Measurements from ENCODE around the gene KRTAP5-3.

The KRTAP5-3 gene

DNA sequence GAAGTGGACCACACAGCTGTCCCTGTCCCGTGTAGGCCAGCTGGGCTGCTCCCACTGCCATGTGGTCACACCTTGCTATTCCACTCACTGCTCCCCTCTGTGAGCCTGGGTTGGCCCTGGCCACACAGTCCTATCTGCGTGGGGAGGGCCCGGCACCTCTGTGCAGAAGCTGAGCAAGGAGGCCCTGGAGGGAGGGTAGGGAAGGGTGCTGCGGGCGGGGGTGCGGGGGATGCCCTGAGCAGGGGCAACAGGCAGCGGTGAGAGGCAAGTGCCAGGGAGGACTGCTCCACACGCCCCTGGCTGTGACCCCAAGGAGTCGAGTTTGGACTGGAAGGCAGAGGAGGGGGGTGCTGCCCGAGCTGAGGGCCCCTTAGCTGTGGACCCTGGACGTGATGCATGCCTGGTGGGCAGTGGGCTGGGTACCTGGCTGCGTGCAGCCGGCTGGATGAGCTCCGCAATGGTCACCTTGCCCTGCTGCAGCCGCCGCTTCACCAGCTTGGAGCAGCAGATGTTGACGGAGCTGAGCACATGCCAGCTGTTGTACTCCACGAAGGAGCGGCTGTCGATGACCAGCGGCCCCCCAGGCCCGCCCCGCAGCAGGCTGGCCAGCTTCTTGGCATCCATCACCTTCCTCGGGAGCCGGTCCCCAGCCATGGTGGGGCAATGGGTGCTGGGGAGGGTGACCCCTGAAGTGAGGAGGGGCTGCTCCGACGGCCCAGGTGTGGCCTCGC is 42.9 kb downstream of the KRTAP5-3 start:
- DNase-seq (ENCODE audit: low read depth): no peak

DNA sequence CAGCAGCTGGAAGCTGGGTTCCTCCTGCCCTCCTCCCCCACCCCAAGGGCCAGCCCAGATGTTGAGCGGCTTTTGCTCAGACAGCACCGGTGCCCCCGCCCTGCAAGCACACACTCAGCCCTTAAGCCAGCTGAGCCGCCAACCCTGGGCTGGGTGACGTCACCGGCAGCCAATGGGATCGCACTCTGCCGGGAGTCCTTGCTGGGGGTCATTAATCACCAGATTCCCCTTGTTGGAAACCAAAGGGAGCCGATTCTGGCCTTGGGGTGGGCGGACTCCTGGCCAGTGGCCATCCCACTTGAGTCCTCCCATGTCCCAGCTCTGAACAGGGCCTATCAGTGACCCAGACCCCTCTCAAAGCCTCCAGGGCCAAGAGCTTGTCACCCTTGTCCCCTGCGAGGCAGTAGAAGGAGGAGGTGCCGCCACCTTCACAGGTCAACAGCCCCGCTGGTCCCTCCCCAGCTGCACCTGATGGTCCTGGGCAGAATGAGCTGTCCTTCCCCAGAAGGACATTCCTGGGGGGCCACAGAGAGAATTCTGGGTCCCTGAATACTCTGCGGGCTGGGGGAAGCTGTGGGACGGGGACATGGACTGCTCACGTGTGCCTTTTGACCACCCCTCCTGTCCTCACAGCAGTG is 43.6 kb downstream of the KRTAP5-3 start:
- peak; percentile 18 for DNase-seq (ENCODE audit: low read depth)

DNA sequence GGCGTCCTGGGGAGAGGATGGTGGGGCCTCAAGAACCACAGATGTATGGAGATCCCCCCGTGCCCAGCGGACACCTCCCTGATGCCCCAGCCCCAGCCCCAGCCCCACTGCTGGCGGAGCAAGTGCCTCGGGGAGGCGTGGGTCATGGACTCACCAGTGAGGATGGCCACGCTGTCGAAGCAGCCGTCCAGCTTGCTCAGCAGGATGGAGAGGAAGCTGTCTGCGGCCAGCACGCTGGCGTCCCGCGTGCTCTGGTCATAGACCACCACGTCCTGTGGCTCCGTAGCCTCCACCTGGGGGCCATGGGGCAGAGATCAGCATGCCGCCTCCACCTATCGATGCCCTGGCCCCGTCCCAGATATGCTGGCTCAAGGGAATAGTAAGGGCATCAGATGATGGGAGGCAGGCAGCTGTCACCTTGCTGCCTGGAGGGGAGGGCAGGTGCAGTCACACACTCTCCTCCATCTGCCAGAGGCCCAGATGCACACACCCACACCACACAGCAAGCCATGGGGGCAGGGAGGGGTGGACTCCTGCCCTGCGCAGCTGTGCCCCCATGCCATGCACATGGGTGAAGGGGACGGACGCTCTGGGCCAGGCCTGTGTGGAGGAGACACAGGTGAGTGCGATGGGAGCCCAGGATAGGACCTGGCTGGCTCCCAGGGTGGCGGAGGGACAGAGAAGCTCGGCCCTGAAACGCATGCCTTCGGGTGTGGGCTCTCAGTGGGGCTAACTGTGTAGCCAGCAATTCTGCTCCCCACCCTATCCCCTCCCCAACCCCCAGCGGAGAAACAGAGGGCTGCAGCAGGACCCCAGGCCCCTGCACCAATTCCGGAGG is 44.3 kb downstream of the KRTAP5-3 start:
- DNase-seq (ENCODE audit: low read depth): no peak

DNA sequence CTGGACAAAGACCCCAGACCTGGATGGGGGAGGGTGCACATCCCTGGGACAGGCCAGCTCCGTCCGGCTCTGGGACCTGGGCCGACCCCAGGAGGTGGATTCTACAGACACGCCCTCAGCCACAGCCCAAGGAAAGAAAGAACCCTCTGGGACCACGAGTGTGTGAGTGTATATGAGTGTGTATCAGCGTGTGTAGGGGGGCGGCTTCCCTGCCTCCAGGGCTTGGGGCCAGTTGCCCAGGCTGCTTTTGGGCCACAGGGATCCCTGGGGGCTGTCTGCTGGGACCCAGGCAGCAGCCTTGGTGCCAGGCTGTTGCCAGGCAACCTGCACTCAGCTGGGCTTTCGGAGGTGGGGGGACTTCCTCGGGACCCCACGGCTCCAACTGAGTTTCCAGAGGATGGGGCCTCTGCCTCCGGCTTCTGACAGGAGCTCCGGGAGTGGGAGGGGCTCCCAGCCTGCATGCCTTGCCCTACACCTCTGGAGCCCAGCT is 45.1 kb downstream of the KRTAP5-3 start:
- DNase-seq (ENCODE audit: low read depth): no peak

DNA sequence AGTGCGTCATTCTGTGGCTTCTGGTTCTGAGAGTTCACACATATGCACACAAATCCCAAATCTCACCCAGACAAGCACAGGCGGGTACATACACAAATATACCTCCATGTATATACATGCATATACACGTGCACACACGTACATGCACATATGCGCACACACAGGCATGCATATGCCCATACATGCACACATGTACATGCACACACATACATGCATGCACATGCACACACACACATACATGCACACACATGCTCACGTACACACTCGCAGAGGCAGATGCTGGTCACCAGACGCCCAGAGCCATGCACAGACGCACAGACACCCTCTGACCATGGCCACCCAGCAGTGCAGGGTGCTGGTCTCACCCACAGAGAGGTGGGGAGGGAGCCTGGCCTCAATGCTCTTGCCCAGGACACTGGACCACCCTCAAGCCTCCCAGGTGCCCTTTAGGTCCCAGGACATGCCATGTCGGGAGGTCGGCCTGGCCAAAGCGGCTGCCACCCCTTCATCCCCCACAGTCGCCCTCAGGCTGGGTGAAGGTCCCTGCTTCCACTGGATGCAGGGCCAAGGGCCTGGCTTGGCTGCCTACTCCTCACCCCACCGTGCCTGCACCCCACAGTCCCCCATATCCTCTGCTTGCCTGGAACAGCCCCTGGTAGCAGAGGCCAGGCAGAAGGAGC is 45.7 kb downstream of the KRTAP5-3 start:
- no peak for DNase-seq (ENCODE audit: low read depth)

DNA sequence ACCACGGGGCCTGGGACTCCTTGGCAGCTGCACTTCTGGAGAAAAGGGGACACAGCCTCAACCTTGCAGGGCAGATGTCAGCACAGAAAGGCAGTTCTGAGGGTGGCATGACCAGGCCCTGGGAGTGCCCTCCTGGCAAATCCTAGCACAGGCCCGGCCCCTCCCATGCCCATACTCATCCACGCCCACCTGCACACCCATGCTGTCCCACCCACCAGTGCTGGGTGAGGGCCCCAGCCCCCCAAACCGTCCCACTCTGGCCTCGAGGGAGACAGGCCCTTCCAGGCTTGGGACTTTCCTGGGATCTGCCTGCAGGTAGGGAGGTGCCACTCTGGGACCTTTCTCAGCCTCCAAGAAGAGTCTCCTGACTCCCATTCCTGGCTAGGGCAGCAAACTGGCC is 46.3 kb downstream of the KRTAP5-3 start:
- no peak for DNase-seq (ENCODE audit: low read depth)

DNA sequence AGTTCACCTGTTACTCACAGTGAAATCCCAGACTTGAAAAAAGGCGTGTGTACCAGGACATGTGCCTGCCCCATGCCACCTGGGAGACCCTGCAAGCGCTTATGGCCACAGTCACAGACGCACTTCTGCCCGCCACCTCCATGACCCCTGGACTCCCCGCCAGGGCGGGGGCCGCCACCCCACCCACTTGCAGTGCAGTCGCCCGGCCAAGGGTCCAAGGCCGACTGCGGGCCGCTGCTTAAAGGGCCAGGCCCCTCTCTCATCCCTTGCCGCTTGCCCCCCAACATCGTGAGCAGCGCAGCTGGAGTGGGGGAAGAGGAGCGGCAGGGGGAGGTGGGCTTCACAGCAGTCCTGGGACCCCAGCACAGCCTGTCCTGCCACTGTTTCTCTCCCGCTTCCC is 47.0 kb downstream of the KRTAP5-3 start:
- DNase-seq (ENCODE audit: low read depth): no peak

DNA sequence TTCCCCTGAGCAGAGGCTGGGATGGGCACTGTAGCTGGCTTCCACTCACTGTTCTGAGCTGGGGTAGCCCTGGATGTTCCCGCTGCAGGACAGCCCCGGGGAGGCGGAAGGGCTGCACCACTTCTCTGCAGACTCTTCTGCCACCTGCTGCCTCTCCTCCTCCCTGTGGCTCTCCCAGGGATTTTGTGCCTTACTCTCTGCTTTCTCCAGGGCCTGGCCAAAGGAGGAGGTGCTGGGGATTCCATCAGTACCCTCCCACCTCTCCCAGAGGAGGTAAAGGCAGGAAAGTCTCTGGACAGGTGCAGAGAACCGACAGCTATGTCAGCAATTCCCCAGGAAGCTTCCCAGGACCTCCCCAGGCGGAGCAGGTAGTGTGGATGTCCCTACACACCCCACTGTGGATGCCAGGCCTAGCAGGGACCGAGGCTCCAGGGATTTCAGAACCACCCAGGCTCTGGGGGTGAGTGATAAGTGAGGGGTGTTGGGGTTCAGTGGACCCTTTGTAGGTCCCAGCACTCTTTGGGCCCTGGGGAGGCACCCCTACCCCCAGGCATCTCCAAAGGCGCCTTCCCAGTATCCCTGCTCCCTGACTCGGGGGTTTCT is 47.5 kb downstream of the KRTAP5-3 start:
- no peak for DNase-seq (ENCODE audit: low read depth)

DNA sequence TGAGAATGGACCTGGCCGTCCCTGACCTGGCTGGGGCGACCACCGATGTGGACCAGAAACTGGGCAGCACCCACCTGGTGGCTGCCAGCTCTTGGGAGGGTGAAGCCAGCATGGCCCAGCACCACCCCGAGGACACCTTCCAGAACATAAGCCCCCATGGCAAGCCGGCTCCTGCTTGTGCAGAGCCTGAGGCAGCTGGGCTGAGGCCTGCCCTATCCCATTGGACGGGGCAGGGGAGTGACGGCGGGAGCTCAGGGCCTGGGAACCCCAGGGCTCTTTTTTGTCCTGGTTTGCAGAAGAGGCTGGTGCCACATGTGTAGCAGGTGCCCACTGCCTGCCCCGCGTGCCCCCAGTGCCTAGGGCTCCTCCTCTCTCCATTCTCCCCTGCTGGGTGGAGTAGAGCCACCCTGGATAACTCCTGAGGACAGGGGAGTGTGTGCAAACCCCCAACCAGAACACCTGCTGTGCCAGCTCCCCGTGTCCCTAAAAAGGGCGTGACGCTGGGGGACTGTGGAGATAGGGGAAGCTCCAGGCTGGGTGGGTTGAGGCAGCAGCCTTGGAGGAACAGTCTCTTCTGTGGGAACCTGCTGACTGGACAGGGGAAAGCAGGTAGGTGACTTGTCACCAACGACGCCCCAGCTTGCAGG is 48.1 kb downstream of the KRTAP5-3 start:
- DNase-seq (ENCODE audit: low read depth): no peak

DNA sequence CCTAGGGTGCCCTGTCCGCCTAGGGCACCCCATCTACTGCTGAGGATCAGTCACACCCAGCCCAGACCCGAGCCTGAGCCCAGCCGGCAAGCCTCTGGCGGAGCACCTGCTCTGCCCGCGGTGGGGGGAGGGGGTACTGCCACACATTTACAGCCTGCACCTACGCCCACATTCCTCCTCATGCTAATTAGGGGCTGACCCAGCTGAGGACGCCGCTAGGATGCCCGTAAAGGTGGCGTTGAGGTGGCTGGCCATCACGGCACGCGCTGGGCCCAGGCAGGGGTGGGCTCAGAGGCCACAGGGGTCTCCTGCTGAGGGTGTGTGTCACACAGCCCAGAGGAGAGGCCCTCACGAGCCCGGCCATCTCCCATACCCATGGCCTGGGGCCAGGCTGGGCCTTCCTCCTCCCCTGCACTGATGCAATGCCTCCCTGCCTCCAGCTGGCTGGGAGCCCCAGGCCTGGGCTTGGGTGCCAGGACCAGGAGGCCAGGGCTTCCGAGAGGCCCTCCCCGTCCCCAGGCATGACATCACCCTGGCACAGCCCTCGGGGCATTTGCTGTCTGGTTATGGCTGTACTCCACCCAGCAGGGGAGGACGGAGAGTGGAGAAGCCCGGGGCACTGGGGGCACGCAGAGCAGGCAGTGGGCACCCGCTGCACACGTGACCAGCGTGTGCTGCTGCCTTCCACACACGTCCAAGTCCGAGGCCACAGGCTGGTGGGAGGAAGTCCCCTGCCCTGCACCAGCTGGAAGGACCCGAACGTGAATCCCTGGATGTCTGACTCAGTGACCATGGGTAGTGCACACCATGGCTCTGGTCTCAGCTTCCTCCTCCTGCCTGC is 48.9 kb downstream of the KRTAP5-3 start:
- peak; percentile 95 for DNase-seq (ENCODE audit: low read depth)

DNA sequence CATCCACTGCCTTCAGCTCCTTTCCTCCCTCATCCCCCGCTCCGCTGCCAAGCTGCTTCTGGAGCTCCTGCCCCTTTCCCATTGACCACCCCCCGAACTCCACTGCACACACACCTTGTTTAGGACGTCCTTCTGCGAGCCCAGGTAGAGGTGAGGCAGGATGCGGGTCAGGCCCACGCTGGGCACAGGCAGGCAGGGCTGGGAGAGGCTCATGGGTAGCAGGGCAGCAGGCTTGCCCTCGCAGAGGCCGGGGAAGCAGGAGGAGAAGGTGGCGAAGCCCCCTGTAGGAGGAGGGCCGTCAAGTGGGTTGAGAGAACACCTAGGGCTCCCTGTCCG is 49.5 kb downstream of the KRTAP5-3 start:
- DNase-seq (ENCODE audit: low read depth): no peak

DNA sequence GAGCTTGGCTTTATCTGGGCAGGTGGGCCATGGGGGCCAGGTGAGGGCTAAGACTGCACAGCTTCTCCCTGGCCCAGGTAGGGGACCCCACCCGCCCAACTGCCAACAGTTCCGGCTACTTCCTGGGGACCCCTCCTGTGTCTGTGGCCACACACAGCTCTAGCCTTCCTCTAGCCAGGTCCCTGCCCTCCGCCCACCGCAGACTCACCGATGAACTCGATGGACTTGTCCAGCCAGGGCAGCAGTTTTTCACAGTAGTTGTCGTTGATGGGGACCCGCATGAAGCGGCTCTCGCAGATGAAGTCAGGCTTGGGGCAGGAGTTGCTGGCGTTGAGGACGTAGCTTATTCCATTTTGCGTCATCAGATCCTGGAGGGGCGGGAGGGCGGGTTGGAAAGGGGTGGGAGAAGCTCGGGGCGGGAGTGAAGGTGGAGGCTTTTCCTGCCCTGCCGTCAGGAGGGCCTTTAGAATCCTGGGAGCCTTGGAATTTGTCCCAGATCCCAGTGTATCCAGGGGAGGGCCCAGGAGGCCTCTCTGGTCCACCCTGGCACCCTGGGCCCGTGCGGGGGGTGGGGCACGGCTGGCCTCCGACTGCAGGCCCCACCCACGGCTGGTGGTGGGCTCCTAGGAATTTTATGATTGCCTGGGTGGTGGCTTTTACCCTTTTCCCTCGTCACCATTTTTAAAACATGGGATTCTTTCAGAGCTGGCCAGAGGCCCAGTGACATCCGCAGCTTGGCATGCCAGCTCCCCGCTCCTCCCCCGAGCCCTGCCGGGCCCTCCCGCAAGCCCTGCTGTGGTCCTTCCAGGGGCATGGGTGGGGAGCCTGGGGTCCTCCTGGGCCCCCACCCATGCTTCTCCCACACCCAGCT is 50.1 kb downstream of the KRTAP5-3 start:
- DNase-seq (ENCODE audit: low read depth): peak; percentile 77
